Activated naive CD8-positive, alpha-beta T cell treated with anti-CD3 and anti-CD28 coated beads, Interleukin-2, amount 10 ng/mL, durations not matched to agents 7 days and 5 days (primary cell): Measurements from ENCODE around the gene NDOR1. TPM values are rescaled to one million over a fixed set of nuclear protein-coding genes. Genes with fewer than 3 reads are reported as not detected.

Experiments
- ATAC-seq: fragments of 150-1000 bp; cut with Tn5 transposase; one replicate; pipeline ENCODE4 v1.10.0; 2021; ENCODE audit warnings: low read depth, moderate library complexity
- POLR2A ChIA-PET: fragments of 350-600 bp; sonication (Branson Sonifier 250); formaldehyde crosslinking; loops from one replicate; lab custom pipeline; 2021; ENCODE audit warnings: antibody characterized with exemption; lab: Charles Lee
- DNase-seq: peaks from one replicate; pipeline ENCODE4 v3.0.0; 2021
- H3K27ac Mint-ChIP-seq: one replicate; pipeline ENCODE4 v1.8.0; 2022; ENCODE audit warnings: mild to moderate bottlenecking, mixed read lengths
- H3K27me3 Mint-ChIP-seq: one replicate; pipeline ENCODE4 v1.8.0; 2022; ENCODE audit warnings: mild to moderate bottlenecking, moderate library complexity, mixed read lengths
- H3K36me3 Mint-ChIP-seq: one replicate; pipeline ENCODE4 v1.8.0; 2021; ENCODE audit warnings: mild to moderate bottlenecking, mixed read lengths
- H3K4me1 Mint-ChIP-seq: one replicate; pipeline ENCODE4 v1.8.0; 2021; ENCODE audit warnings: mixed read lengths
- H3K4me3 Mint-ChIP-seq: one replicate; pipeline ENCODE4 v1.8.0; 2022; ENCODE audit warnings: mild to moderate bottlenecking, moderate library complexity, mixed read lengths
- H3K9me3 Mint-ChIP-seq: one replicate; pipeline ENCODE4 v1.8.0; 2021; ENCODE audit warnings: mixed read lengths
- total RNA-seq, 2 experiments: library from RNA; stranded (reverse); gene quantifications; one replicate each; pipeline ENCODE4 v1.2.3, GENCODE V29; 2021

The NDOR1 gene
- total RNA-seq, 2 experiments from 2014 or later, result 38.8 to 39.8 TPM

DNA sequence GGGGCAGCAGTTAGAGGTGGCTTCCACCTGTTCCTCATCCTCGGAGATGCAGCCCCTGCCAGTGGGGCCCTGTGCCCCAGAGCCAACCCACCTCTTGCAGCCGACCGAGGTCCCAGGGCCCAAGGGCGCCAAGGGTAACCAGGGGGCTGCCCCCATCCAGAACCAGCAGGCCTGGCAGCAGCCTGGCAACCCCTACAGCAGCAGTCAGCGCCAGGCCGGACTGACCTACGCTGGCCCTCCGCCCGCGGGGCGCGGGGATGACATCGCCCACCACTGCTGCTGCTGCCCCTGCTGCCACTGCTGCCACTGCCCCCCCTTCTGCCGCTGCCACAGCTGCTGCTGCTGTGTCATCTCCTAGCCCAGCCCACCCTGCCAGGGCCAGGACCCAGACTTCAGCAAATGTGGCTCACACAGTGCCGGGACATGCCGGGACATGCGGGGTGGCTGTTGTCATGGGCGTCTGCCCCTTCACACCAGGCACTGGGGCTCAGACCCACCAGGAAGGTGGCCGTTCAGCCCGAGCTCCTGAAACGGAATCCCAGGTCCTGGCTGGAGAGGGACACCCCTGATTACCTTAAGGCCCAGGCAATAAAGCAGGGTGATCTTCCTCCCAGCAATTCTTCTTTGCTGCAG lies 20.3 kb downstream of the NDOR1 start:
- no peak overlapping the region for H3K27ac Mint-ChIP-seq
- ATAC-seq (no peak), DNase-seq (peak; percentile 39)
- no peaks in the 10 kb centered on the region for H3K9me3 Mint-ChIP-seq
- peaks cover 7% of the 10 kb centered on the region for H3K4me1 Mint-ChIP-seq
- H3K36me3 Mint-ChIP-seq, result no peaks in the 10 kb centered on the region
- H3K27me3 Mint-ChIP-seq, result peaks cover 2% of the 10 kb centered on the region
- H3K4me3 Mint-ChIP-seq, result no peak overlapping the region
- POLR2A ChIA-PET, result interaction anchor here (1.2 to 4.9 kb wide), 6 partner anchors 22 to 156 kb away, joined by 3 to 35 read pairs (median 8); partner anchors contain the start of genes MAN1B1, SAPCD2 and TPRN

DNA sequence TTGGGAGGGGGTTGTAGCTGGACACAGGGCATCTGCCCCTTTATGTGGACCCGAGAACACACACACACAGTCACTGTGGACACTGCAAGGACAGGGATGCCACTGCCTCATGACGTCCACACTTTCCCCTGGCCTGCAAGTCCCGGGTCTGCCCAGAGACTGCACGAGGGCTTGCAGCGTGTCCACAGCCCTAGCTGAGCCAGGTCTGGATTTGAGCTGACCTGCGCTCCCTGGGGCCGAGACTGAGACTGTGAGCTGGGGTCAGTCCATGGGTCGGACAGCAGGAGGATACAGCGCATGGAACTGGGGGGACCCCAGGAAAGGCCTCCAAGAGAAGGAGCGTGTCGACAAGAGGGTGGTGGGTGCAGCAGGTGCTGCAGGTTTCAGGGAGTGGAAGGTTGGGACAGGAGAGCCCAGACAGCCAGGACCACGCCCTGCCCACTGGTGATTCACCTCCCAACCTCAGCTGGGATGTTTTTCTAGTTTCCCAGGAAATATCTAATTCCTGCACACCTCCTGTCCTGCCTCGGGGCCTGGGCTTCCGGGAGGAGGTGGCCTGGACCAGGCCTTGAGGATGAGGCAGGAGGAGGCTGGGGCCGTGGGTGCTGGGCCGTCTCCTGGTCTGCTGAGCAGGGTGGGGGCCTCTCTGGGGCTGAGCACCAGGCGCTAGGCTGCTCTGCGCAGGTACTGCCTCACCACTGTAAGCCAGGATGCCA lies 21.0 kb downstream of the NDOR1 start:
- no peak for ATAC-seq
- peak; percentile 32 for DNase-seq
- Mint-ChIP-seq H3K4me3 (no peak overlapping the region), H3K27me3 (peaks cover 2% of the 10 kb centered on the region), H3K9me3 (no peaks in the 10 kb centered on the region), H3K4me1 (peaks cover 7% of the 10 kb centered on the region), H3K36me3 (no peaks in the 10 kb centered on the region), H3K27ac (no peak overlapping the region)
- POLR2A ChIA-PET, result interaction anchor here (0.8 to 4.9 kb wide), 8 partner anchors 14 to 157 kb away, joined by 3 to 35 read pairs (median 4); partner anchors contain the start of genes MAN1B1, SAPCD2, TPRN and TUBB4B

DNA sequence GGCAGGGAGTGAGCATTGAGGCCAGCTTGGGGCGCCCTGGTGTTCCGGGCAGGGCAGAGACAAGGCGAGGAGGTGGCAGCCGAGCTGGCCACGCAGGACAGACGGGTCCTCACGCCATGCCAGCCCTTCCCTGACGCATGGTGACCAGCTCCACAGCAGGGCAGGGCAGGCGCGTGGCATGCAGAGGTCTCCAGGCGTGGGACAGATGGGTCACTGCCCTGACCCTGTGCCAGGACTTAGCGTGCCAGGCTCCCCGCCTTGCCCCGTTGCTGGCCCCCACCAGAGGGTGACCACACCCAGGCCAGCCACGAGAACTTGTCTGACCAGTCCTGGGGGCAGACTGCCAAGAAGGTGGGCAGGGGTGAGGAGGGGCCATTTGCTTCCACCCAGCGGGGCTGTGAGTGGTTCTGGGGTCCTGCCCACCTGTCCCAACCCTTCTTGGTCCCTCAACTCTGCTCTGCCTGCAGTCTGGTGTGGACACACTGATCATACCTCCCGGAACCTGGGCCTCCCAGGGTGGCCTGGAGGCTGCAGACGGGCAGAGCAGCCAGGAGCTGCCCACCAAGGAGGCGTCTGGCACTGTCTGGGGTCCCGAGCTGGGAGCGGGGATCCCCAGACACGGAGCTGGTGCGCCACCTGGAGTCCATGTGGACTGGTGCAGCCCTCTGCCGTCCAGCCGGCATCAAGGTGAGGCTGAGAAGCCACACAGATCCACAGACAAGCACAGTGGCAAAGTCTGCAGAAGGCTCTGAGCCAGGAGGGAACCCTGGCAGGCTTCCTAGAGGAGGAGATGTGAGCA lies 21.8 kb downstream of the NDOR1 start, which contains the start of gene RNF224:
Gene RNF224, plus strand, starts transcription at position 449 of the 799 bp plus-strand sequence. CDS start 834 bp downstream, outside the sequence.
- ATAC-seq, result peak; percentile 40

DNA sequence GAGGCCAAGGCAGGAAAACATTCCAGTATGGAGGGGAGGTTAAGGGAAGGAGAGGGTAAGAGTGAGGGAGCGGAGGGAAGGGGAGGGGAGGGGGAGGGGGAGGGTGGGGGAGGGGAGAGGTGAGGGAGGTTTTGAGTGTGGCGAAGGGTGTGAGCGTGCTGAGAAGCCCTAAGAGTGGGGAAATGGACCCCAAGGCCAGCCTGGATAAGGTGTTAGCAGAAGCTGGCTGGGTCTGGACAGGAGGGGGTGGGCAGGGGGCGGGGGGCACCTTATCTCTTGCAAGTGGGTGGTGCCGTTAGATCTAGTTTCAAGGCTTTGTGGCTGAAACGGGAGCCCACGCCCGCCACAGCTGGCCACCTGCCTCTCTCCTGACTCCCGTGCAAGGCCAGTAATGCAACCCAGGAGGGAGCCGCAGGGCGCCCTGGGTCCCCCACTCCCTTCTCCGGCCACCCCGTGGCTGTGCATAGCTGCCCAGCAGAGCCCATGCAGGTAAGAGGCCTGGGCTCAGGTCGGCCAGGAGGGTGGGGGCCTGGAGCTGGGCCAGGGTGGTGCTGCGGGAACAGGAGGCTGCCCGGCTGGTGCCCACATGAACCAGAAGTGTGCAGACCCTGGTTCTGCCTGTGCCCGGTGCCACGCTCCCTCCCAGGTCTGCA lies 22.5 kb downstream of the NDOR1 start:
- DNase-seq (no peak), ATAC-seq (no peak)
- Mint-ChIP-seq H3K4me3 (peak overlapping the region; percentile 33), H3K9me3 (no peaks in the 10 kb centered on the region), H3K36me3 (no peaks in the 10 kb centered on the region), H3K4me1 (peaks cover 6% of the 10 kb centered on the region), H3K27ac (peak overlapping the region; percentile 81), H3K27me3 (peaks cover 2% of the 10 kb centered on the region)
- POLR2A ChIA-PET, result interaction anchor here (0.8 to 2.5 kb wide), 4 partner anchors 11 to 132 kb away, joined by 3 to 11 read pairs (median 6); partner anchors contain the start of genes ANAPC2 and SSNA1

More for the DNA sequence above, 21.8 kb downstream of the NDOR1 start, which contains the start of gene RNF224:
- Mint-ChIP-seq H3K27me3 (peaks cover 2% of the 10 kb centered on the region), H3K27ac (peak within 1 kb of the TSS; percentile 81), H3K4me1 (peaks cover 7% of the 10 kb centered on the region), H3K9me3 (no peaks in the 10 kb centered on the region), H3K36me3 (no peaks in the 10 kb centered on the region), H3K4me3 (peak within 1 kb of the TSS; percentile 33)
- DNase-seq, result peak; percentile 88
- POLR2A ChIA-PET, result interaction anchor here (0.8 to 4.9 kb wide), 9 partner anchors 12 to 141 kb away, joined by 3 to 35 read pairs (median 3); partner anchors contain the start of genes ANAPC2, MAN1B1, SSNA1 and TUBB4B

DNA sequence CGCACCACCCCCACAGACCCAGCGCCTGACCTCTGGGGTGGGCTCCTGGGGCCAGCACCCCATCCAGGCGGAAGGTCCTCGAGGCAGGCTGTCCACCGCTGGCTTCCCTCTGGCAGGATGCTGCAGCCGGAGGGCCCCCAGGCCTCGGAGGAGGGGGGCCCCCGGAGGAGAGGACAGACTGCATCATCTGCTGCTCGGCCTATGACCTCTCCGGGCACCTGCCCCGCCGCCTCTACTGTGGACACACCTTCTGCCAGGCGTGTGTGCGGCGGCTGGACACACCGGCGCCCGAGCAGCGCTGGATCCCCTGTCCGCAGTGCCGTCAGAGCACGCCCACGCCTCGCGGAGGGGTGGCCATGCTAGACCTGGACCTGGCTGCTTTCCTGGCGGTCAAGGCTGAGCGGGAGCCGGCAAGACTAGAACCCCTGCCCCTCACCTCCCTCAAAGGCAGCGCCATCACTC lies 23.0 kb downstream of the NDOR1 start:
- Mint-ChIP-seq H3K27ac (no peak overlapping the region), H3K4me1 (peaks cover 5% of the 10 kb centered on the region), H3K4me3 (no peak overlapping the region), H3K9me3 (no peaks in the 10 kb centered on the region), H3K36me3 (no peaks in the 10 kb centered on the region), H3K27me3 (peaks cover 2% of the 10 kb centered on the region)
- no peak for ATAC-seq
- DNase-seq, result no peak
- POLR2A ChIA-PET, result interaction anchor here (1.5 kb wide), 1 partner anchor 99 kb away, joined by 7 read pairs; no protein-coding TSS in a partner anchor

DNA sequence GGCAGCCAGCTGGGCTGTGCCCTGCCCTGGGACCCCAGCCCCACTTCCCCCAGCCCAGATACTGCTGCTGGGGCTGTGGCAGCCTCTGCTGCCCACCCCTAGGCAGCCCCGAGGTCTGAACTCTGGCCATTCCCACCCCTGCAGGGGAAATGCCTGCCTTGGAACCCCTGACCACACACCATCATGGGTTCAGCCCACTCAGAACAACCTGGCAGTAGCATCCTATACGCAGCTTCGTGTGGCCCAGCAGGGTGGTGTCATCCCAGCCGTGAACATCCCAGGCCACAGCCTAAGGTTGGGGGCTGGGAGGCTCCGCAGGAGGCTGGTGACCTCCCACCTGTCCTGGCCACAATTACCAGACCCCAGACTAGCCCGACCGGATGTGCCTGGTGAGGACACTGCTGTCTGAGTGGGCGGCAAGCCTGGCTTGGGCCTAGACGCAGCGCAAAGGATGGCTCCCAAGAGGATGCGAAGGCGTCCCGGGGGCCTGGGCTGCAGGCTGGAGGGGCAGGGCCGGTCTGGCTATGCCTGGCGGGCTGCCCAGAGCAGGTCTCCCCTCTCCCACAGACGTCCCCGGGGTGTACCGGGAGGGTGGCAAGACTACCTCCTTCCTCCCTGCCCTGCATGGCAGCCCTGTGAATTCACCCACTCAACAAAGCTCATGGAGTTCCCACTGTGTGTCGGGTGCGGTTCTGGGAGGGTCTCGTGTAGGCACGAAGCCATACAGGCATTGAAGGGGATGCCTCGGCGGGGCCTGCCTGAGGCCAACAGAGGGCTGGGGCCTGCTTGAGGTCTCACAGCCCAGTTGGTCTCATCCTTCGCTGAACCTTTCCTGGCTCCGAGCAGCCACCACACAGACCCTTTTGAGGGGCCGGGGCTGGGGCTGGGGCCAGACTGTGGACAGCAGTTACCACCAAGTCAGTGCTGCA lies 23.7 kb downstream of the NDOR1 start:
- H3K27me3 Mint-ChIP-seq, result peaks cover 2% of the 10 kb centered on the region
- no peak for ATAC-seq
- no peak overlapping the region for H3K27ac Mint-ChIP-seq
- DNase-seq, result no peak
- peaks cover 4% of the 10 kb centered on the region for H3K4me1 Mint-ChIP-seq
- H3K36me3 Mint-ChIP-seq, result no peaks in the 10 kb centered on the region
- POLR2A ChIA-PET, result no interaction called here
- no peak overlapping the region for H3K4me3 Mint-ChIP-seq
- no peaks in the 10 kb centered on the region for H3K9me3 Mint-ChIP-seq

DNA sequence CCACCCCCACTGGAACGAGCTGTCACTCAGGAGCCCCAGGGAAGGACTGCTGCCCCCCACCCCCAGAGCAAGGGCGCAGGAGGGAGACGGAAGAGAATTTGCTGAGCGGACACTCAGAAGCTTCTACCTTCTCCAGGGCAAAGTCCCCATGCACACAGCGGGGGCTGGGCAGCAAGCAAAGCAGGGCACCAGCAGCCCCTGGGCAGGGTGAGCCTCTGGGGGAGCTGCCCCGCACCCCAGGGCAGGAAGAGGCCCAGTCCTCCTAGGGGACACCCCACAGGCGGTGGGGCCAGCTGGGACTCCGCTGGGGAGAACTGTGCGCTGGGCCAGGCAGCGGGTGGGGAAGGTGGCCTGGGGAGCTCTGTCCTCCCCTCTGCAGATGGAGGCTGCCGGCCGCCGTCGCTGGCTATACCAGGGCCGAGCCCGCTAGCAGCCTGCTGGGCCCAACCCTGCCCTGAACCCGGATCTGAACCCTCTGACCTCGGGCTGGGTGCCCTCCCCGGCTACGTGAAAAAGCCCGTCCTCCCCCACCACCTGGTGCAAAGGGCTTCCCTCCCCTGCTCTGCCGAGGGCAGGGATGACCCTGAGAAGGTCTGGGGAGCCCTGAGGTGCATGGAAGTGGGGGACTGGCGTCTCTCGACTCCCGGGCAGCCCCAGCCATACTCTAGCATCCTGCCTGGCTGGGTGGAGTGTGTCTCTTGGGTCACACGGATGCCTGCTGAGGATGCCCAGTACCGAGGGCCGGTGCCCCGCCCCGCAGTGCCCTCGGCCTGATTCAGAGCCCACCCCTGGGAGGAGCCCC lies 24.6 kb downstream of the NDOR1 start:
- no peak overlapping the region for H3K27ac Mint-ChIP-seq
- H3K27me3 Mint-ChIP-seq, result peaks cover 2% of the 10 kb centered on the region
- POLR2A ChIA-PET, result interaction anchor here (1.7 kb wide), 1 partner anchor 11 kb away, joined by 8 read pairs; the partner anchor contains the start of gene TUBB4B
- ATAC-seq (no peak), DNase-seq (no peak)
- H3K4me1 Mint-ChIP-seq, result peaks cover 4% of the 10 kb centered on the region
- H3K9me3 Mint-ChIP-seq, result no peaks in the 10 kb centered on the region
- no peaks in the 10 kb centered on the region for H3K36me3 Mint-ChIP-seq
- no peak overlapping the region for H3K4me3 Mint-ChIP-seq

DNA sequence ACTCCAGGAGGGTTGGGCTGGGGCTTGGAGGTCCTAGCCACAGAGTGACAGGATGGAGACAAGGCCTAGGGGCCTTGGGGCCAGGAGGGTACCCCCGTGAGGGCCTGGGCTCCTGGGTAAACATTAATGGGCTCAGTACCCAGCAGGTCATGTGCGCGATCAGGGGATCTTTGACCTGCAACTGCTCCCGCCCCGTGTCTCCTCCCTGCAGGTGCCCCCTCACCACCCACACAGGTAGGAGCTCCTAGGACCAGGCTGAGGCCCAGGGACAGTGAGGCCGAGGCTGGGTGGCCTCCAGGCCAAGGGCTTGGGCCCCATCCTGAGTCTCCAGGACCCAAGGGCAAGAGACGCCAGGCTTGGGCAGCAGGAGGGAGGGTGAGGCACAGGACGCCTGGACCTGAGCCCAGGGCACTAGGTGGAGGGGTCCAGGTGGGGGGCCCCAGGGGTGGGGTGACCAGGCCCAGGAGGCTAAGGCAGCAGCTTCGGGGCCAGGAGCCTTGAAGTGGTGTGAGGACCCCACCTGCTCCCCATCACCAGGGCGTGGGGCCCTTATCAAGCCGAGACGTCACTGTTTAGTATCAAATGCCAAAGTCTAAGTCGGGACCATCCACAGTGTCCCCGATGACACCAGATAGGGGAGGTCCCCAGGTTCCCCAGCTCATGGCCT lies 25.3 kb downstream of the NDOR1 start, which contains the start of gene SLC34A3:
Gene SLC34A3, plus strand, starts transcription at position 197 of the 667 bp plus-strand sequence. CDS start 802 bp downstream, outside the sequence.
- Mint-ChIP-seq H3K9me3 (no peaks in the 10 kb centered on the region), H3K27ac (no peak within 1 kb of the TSS), H3K4me3 (no peak within 1 kb of the TSS), H3K27me3 (peaks cover 2% of the 10 kb centered on the region), H3K36me3 (no peaks in the 10 kb centered on the region), H3K4me1 (peaks cover 4% of the 10 kb centered on the region)
- POLR2A ChIA-PET, result interaction anchor here (1.7 kb wide), 1 partner anchor 10 kb away, joined by 8 read pairs; the partner anchor contains the start of gene TUBB4B
- no peak for ATAC-seq
- DNase-seq, result no peak

DNA sequence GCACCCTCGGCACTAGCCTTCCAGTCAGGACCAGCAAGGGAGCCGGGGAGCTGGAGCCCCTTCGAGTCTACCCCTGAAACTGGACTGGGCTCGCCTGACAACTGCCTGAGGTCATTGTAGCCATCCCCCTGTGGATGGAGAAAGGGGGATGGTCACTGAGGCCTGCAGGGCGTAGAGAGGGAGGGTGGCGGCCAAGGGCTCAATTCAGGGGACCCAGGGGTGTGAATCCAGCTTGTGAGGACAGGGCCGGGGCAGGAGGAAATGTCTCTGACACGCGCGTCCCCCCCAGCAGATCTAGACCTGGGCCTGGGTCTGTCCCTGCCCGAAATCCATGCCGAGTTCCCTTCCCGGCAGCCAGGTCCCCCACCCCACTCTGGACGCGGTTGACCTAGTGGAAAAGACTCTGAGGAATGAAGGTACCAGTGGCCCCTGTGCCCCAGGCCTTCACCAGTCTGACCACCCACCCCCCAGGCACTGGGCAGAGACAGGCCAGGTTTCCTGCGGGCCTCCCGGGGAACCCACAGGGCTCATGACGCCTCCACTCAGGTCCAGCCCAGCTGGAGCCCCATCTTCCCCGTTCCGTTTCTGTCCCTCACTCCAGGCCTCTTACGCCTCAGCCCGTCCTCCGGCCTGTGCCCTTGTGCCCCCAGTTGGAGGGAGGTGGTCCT lies 26.0 kb downstream of the NDOR1 start:
- Mint-ChIP-seq H3K9me3 (no peaks in the 10 kb centered on the region), H3K4me1 (peaks cover 4% of the 10 kb centered on the region), H3K36me3 (no peaks in the 10 kb centered on the region), H3K27ac (no peak overlapping the region), H3K27me3 (peaks cover 2% of the 10 kb centered on the region), H3K4me3 (no peak overlapping the region)
- POLR2A ChIA-PET, result interaction anchor here (1.7 kb wide), 1 partner anchor 9 kb away, joined by 8 read pairs; the partner anchor contains the start of gene TUBB4B
- DNase-seq (no peak), ATAC-seq (no peak)

DNA sequence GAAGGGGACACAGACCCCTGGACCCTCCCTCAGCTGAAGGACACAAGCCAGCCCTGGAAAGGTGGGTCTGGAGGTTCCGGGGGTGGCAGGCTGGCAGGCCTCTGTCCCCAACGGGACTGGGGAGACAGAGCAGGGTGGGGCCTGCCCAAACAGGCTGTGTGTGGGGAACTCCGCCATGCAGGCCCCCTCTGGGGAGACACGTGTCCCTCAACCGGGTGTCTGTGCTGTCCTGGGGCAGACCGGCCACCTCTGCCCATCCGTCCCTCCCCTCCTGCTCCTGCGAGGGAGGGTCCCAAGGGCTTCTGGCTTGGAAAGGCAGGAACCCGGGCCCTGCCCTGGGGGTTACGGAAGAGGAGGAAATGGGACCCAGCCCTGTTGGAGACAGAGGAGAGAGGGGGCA lies 26.6 kb downstream of the NDOR1 start:
- Mint-ChIP-seq H3K4me3 (no peak overlapping the region), H3K9me3 (no peaks in the 10 kb centered on the region), H3K36me3 (no peaks in the 10 kb centered on the region), H3K27me3 (peaks cover 2% of the 10 kb centered on the region), H3K4me1 (peaks cover 4% of the 10 kb centered on the region), H3K27ac (no peak overlapping the region)
- no peak for ATAC-seq
- DNase-seq, result no peak
- POLR2A ChIA-PET, result interaction anchor here (1.7 kb wide), 1 partner anchor 9 kb away, joined by 8 read pairs; the partner anchor contains the start of gene TUBB4B
